Thyroid gland (tissue), 4 donors: ENCODE data around the gene DNM2.
A peak's percentile ranks its signal among the peaks of the same experiment; 100 is the strongest.

Experiments
- CTCF ChIP-seq, 6 experiments: fragments of 200-600 bp in 3 of 6; fragments of 450-650 bp in 3 of 6; sonication (generic) in 3 of 6; IDR thresholded peaks; one replicate each; pipeline ENCODE4 v1.5.1; 2016 to 2019; ENCODE audit warnings: antibody characterized with exemption in 6 of 6, mild to moderate bottlenecking in 2 of 6, inconsistent platforms in 1 of 6, moderate library complexity in 1 of 6
- POLR2A ChIP-seq, 2 donors: fragments of 450-650 bp; IDR thresholded peaks; one replicate each; pipeline ENCODE4 v1.6.1; 2017; ENCODE audit warnings: antibody characterized with exemption in 2 of 2, mild to moderate bottlenecking in 2 of 2, moderate library complexity in 1 of 2

- TF ChIP-seq CTCF (IDR thresholded peaks at IDR 0.05) (peak in 3 of 6 experiments; percentile 8 to 21 (median 14)), POLR2A (IDR thresholded peaks at IDR 0.05) (no peak)
Observed at GRCh38 chr19:10858204-10858828, 140.4 kb downstream of the DNM2 start.
